ENCODE data around the gene ZFC3H1. TPM values are rescaled to one million over a fixed set of nuclear protein-coding genes. Genes with fewer than 3 reads are reported as not detected.

ZFC3H1 gene
- total RNA-seq, 1 donor from 2014 or later, result 44.8 TPM

- no peak overlapping the region for H3K27ac ChIP-seq
- intact Hi-C loops (cut with DNase I), result no loop called here
- H3K36me3 ChIP-seq, result peaks cover 61% of the 10 kb centered on the region
- peaks cover 15% of the 10 kb centered on the region for H3K4me1 ChIP-seq
- no peak overlapping the region for H3K4me3 ChIP-seq
- DNase-seq, result no peak
- no peak for TF ChIP-seq CTCF (IDR thresholded peaks at IDR 0.05)
- H3K27me3 ChIP-seq, result no peaks in the 10 kb centered on the region
- no peaks in the 10 kb centered on the region for H3K9me3 ChIP-seq
- ATAC-seq, result no peak
Measured at GRCh38 chr12:71655907-71656306, 7.7 kb downstream of the ZFC3H1 start.

- ATAC-seq (no peak), DNase-seq (no peak)
- TF ChIP-seq CTCF (IDR thresholded peaks at IDR 0.05), result no peak
- no peak overlapping the region for H3K27ac ChIP-seq
- no peaks in the 10 kb centered on the region for H3K9me3 ChIP-seq
- intact Hi-C loops (cut with DNase I), result no loop called here
- H3K4me1 ChIP-seq, result peaks cover 13% of the 10 kb centered on the region
- H3K27me3 ChIP-seq, result no peaks in the 10 kb centered on the region
- no peak overlapping the region for H3K4me3 ChIP-seq
- H3K36me3 ChIP-seq, result peaks cover 61% of the 10 kb centered on the region
Measured at GRCh38 chr12:71655495-71655894, 8.2 kb downstream of the ZFC3H1 start.

GRCh38 chr12:71654200-71654599 lies 9.4 kb downstream of the ZFC3H1 start:
- ATAC-seq, result no peak
- no peaks in the 10 kb centered on the region for H3K9me3 ChIP-seq
- no peak for DNase-seq
- intact Hi-C loops (cut with DNase I), result no loop called here
- TF ChIP-seq CTCF (IDR thresholded peaks at IDR 0.05), result no peak
- H3K27me3 ChIP-seq, result no peaks in the 10 kb centered on the region
- no peak overlapping the region for H3K27ac ChIP-seq
- peaks cover 56% of the 10 kb centered on the region for H3K36me3 ChIP-seq
- H3K4me3 ChIP-seq, result no peak overlapping the region
- H3K4me1 ChIP-seq, result peaks cover 10% of the 10 kb centered on the region

GRCh38 chr12:71653137-71653536 lies 10.5 kb downstream of the ZFC3H1 start:
- no peak for ATAC-seq
- H3K36me3 ChIP-seq, result peaks cover 54% of the 10 kb centered on the region
- H3K4me3 ChIP-seq, result no peak overlapping the region
- intact Hi-C loops (cut with DNase I), result no loop called here
- no peak for TF ChIP-seq CTCF (IDR thresholded peaks at IDR 0.05)
- H3K4me1 ChIP-seq, result peaks cover 10% of the 10 kb centered on the region
- no peak for DNase-seq
- H3K9me3 ChIP-seq, result no peaks in the 10 kb centered on the region
- no peaks in the 10 kb centered on the region for H3K27me3 ChIP-seq
- H3K27ac ChIP-seq, result no peak overlapping the region

- Histone ChIP-seq H3K27ac (no peak overlapping the region), H3K27me3 (no peaks in the 10 kb centered on the region), H3K9me3 (no peaks in the 10 kb centered on the region), H3K4me1 (peaks cover 10% of the 10 kb centered on the region), H3K4me3 (no peak overlapping the region), H3K36me3 (peaks cover 54% of the 10 kb centered on the region)
- no peak for ATAC-seq
- TF ChIP-seq CTCF (IDR thresholded peaks at IDR 0.05), result no peak
- DNase-seq, result no peak
- intact Hi-C loops (cut with DNase I), result no loop called here
Measured at GRCh38 chr12:71652656-71653055, 11.0 kb downstream of the ZFC3H1 start.

GRCh38 chr12:71649401-71649800 lies 14.2 kb downstream of the ZFC3H1 start:
- intact Hi-C loops (cut with DNase I), result no loop called here
- peaks cover 68% of the 10 kb centered on the region for H3K36me3 ChIP-seq
- no peaks in the 10 kb centered on the region for H3K4me1 ChIP-seq
- no peak overlapping the region for H3K4me3 ChIP-seq
- no peaks in the 10 kb centered on the region for H3K9me3 ChIP-seq
- DNase-seq (no peak), ATAC-seq (no peak)
- TF ChIP-seq CTCF (IDR thresholded peaks at IDR 0.05), result no peak
- H3K27ac ChIP-seq, result no peak overlapping the region
- no peaks in the 10 kb centered on the region for H3K27me3 ChIP-seq
